ENCODE results near the gene FALEC. TPM values are rescaled to one million over a fixed set of nuclear protein-coding genes. Genes with fewer than 3 reads are reported as not detected.

Gene FALEC
- total and polyA plus RNA-seq, 10 donors = 0.20 to 1.9 (median 0.63) TPM; not detected in 6

DNA sequence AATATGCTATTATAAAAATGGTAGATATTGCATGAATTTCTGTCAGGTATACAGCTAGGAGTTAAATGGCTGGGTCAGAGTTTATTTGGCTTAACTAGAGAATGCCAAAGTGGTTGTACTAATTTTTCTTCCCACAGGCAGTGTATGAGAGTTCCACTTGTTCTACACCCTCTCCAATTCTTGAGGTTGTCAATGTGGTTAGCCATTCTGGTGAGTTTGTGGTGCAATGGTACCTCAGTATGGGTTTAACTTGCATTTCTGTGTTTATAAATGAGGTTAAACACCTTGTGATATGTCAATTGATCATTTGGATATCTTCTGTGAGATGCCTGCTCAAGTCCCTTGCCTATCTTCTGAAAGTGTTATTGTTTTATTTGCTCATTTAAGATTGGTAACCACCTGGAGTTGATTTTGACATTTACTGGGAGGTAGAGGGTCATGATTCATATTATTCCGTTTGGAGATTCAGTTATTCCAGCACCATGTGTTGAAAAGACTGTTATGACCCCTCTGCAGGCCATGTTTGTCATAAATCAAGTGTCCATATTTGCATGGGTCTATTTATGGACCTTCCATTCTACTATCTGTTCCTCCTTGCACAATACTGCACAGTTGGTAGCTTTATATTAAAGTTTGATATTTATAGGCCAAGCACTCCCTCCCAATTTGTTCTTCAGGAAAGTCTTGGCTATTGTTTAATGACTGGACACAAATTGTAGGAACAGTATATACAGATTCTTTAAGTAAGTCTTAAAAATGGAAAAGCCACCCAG, 5.8 kb downstream of the FALEC start:
- H3K27ac ChIP-seq = no peak overlapping the region
- no peaks in the 10 kb centered on the region for H3K36me3 ChIP-seq
- H3K4me1 ChIP-seq = peaks cover 2 to 15% (median 8%) of the 10 kb centered on the region in 6 donors
- 72 to 92% (median 89%) methylated on average over 1 of the region's 1 CpG for WGBS, 5 donors
- no peak for DNase-seq
- no peaks in the 10 kb centered on the region for H3K27me3 ChIP-seq (replicated peaks in 1 of 7)
- no peak overlapping the region for H3K4me3 ChIP-seq
- H3K9me3 ChIP-seq = no peaks in the 10 kb centered on the region
- no peak for TF ChIP-seq POLR2AphosphoS5 (IDR thresholded peaks at IDR 0.05)
- intact Hi-C loops (cut with DNase I; ENCODE audit: low total_unique reads) = no loop called here

DNA sequence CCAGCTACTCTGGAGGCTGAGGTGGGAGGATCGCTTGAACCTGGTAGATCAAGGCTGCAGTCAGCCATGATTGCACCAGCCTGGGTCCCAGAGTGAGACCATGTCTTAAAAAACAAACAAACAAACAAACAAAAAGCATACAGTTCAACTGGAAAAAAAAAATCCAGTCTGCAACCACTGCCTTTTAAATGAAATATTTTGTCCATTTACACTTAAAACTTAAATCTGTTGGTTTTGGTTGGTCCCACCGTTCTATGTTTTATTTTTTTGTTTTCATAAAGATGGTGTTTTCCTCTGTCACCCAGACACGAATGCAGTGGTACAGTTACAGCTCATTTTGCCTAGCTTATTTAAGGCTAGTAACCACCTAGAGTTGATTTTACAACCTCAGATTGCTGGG, 9.8 kb downstream of the FALEC start:
- Histone ChIP-seq H3K36me3 (no peaks in the 10 kb centered on the region), H3K4me1 (no peaks in the 10 kb centered on the region), H3K9me3 (no peaks in the 10 kb centered on the region), H3K27me3 (replicated peaks in 1 of 7) (no peaks in the 10 kb centered on the region), H3K27ac (no peak overlapping the region), H3K4me3 (no peak overlapping the region)
- DNase-seq = no peak
- TF ChIP-seq POLR2AphosphoS5 (IDR thresholded peaks at IDR 0.05) (no peak), CTCF (IDR thresholded peaks at IDR 0.05 in 8 of 11, conservative IDR thresholded peaks at IDR 0.05 in 3 of 11) (no peak), POLR2A (IDR thresholded peaks at IDR 0.05) (no peak)
- 79 to 95% (median 86%) methylated on average over 3 of the region's 3 CpGs for WGBS, 5 donors
- intact Hi-C loops (cut with DNase I; ENCODE audit: low total_unique reads) = no loop called here

- no peak overlapping the region for H3K27ac ChIP-seq
- no peaks in the 10 kb centered on the region for H3K9me3 ChIP-seq
- no peaks in the 10 kb centered on the region for H3K27me3 ChIP-seq (replicated peaks in 1 of 7)
- WGBS, 5 donors = 80 to 100% (median 89%) methylated on average over 1 of the region's 1 CpG
- no peak for DNase-seq
- intact Hi-C loops (cut with DNase I; ENCODE audit: low total_unique reads) = no loop called here
- no peak overlapping the region for H3K4me3 ChIP-seq
- H3K4me1 ChIP-seq = no peaks in the 10 kb centered on the region
- TF ChIP-seq POLR2A (IDR thresholded peaks at IDR 0.05) (no peak), POLR2AphosphoS5 (IDR thresholded peaks at IDR 0.05) (no peak), CTCF (IDR thresholded peaks at IDR 0.05 in 8 of 11, conservative IDR thresholded peaks at IDR 0.05 in 3 of 11) (no peak)
- H3K36me3 ChIP-seq = no peaks in the 10 kb centered on the region
Observed at GRCh38 chr1:150528196-150528595, 12.6 kb downstream of the FALEC start.

DNA sequence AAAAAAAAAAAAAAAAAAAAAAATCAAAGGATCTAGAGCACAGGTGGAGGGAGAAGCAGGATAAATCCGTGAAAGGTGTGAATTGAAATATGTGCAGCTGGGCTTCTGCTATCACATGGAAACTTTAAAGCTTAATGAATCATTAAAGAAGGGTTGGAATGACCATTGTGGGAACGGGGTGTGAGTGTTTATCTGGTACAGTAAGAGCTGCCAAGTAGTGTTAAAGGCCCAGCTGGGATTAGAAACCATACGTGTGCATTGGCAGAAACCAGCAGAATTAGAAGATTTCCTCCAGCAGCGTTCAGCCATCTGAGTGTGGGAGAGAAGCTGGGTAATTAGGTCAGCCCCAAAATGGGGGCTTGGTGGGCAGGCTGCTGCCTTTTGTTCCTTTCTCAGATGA, 13.5 kb downstream of the FALEC start:
- Histone ChIP-seq H3K4me3 (no peak overlapping the region), H3K4me1 (no peaks in the 10 kb centered on the region), H3K36me3 (no peaks in the 10 kb centered on the region), H3K9me3 (no peaks in the 10 kb centered on the region), H3K27me3 (replicated peaks in 1 of 7) (no peaks in the 10 kb centered on the region), H3K27ac (no peak overlapping the region)
- TF ChIP-seq CTCF (IDR thresholded peaks at IDR 0.05 in 8 of 11, conservative IDR thresholded peaks at IDR 0.05 in 3 of 11) = no peak
- TF ChIP-seq POLR2AphosphoS5 (IDR thresholded peaks at IDR 0.05) = no peak
- TF ChIP-seq POLR2A (IDR thresholded peaks at IDR 0.05) = no peak
- WGBS, 5 donors = 63 to 79% (median 76%) methylated on average over 4 of the region's 4 CpGs
- no peak for DNase-seq
- intact Hi-C loops (cut with DNase I; ENCODE audit: low total_unique reads) = no loop called here
